IMR-90 (cell line): ENCODE measurements around the gene PNMA6E. TPM values are rescaled to one million over a fixed set of nuclear protein-coding genes. Genes with fewer than 3 reads are reported as not detected.

ENCODE experiments used
- ATAC-seq: fragments of 200-7000 bp; cut with Tn5 transposase; 2 replicates; pipeline ENCODE4 v1.9.1; 2020; ENCODE audit warnings: low read depth, mild to moderate bottlenecking, moderate library complexity
- BruUV-seq: library from RNA; stranded (reverse); fragments of 400-500 nt; replicated peaks from 2 replicates; lab custom pipeline; 2021; lab: Mats Ljungman, UMichigan
- CTCF ChIA-PET: fragments of 300-600 bp; formaldehyde crosslinking; extraction: SDS; loops from one replicate; lab custom pipeline; 2021; ENCODE audit warnings: antibody characterized with exemption; lab: Yijun Ruan, JAX
- POLR2A ChIA-PET: fragments of 300-600 bp; sonication (Branson Sonifier 250); formaldehyde crosslinking; loops from one replicate; lab custom pipeline; 2022; ENCODE audit warnings: antibody characterized with exemption; ENCODE audit not compliant: unreplicated experiment; lab: Charles Lee
- DNase-seq: peaks from one replicate; pipeline ENCODE4 v3.0.0; 2013
- H2AFZ ChIP-seq: replicated peaks from 2 replicates; pipeline ENCODE3; 2013; ENCODE audit warnings: low read length, mild to moderate bottlenecking; ENCODE audit not compliant: poor library complexity
- H2AK5ac ChIP-seq: 2 replicates; pipeline ENCODE4 v1.6.1; 2013; ENCODE audit warnings: low read depth, low read length, inconsistent platforms
- H2AK9ac ChIP-seq: replicated peaks from 2 replicates; pipeline ENCODE3; 2013; ENCODE audit warnings: mild to moderate bottlenecking, low read depth, low read length, moderate library complexity; ENCODE audit not compliant: poor library complexity
- H2BK120ac ChIP-seq: 2 replicates; pipeline ENCODE4 v1.6.1; 2013; ENCODE audit warnings: low read depth, low read length, inconsistent platforms
- H2BK15ac ChIP-seq: 3 replicates; pipeline ENCODE4 v1.6.1; 2013; ENCODE audit warnings: low read depth, low read length, inconsistent platforms
- H2BK20ac ChIP-seq: 2 replicates; pipeline ENCODE4 v1.6.1; 2013; ENCODE audit warnings: low read depth, mild to moderate bottlenecking, inconsistent platforms, low read length, moderate library complexity
- H2BK5ac ChIP-seq: 2 replicates; pipeline ENCODE4 v1.6.1; 2013; ENCODE audit warnings: mild to moderate bottlenecking, low read depth, low read length, inconsistent platforms; ENCODE audit not compliant: poor library complexity, severe bottlenecking
- H3K14ac ChIP-seq: replicated peaks from 2 replicates; pipeline ENCODE4 v1.6.1; 2013; ENCODE audit warnings: low read depth, low read length, inconsistent platforms
- H3K18ac ChIP-seq: 2 replicates; pipeline ENCODE4 v1.6.1; 2013; ENCODE audit warnings: low read depth, low read length, control low read depth
- H3K23ac ChIP-seq: 2 replicates; pipeline ENCODE4 v1.6.1; 2013; ENCODE audit warnings: low read depth, low read length, inconsistent platforms
- H3K27ac ChIP-seq: 2 replicates; pipeline ENCODE4 v1.5.1; 2013; ENCODE audit warnings: mild to moderate bottlenecking, control low read depth, low read length; ENCODE audit not compliant: insufficient read depth
- H3K27me3 ChIP-seq: 2 replicates; pipeline ENCODE4 v1.6.1; 2013; ENCODE audit warnings: low read length; ENCODE audit not compliant: control insufficient read depth, insufficient read depth
- H3K36me3 ChIP-seq: 2 replicates; pipeline ENCODE4 v1.6.1; 2013; ENCODE audit warnings: low read length, mixed read lengths; ENCODE audit not compliant: control insufficient read depth, insufficient read depth
- H3K4ac ChIP-seq: 2 replicates; pipeline ENCODE4 v1.6.1; 2013; ENCODE audit warnings: low read depth, low read length, inconsistent platforms
- H3K4me1 ChIP-seq: 2 replicates; pipeline ENCODE4 v1.6.1; 2013; ENCODE audit warnings: low read length, mixed read lengths; ENCODE audit not compliant: control insufficient read depth, insufficient read depth
- H3K4me2 ChIP-seq: 2 replicates; pipeline ENCODE4 v1.6.1; 2013; ENCODE audit warnings: low read depth, mild to moderate bottlenecking, control low read depth, low read length, moderate library complexity
- H3K4me3 ChIP-seq: 2 replicates; pipeline ENCODE4 v1.5.1; 2013; ENCODE audit warnings: low read depth, mild to moderate bottlenecking, control low read depth, low read length, moderate library complexity; ENCODE audit not compliant: insufficient read depth
- H3K56ac ChIP-seq: 2 replicates; pipeline ENCODE4 v1.6.1; 2013; ENCODE audit warnings: low read length, inconsistent platforms; ENCODE audit not compliant: insufficient read depth; ENCODE audit errors: extremely low read depth
- H3K79me1 ChIP-seq, 2 experiments: 2 replicates each; pipeline ENCODE4 v1.6.1; 2013; ENCODE audit warnings: low read length in 2 of 2, inconsistent platforms in 1 of 2, low read depth in 1 of 2
- H3K9ac ChIP-seq: 2 replicates; pipeline ENCODE4 v1.6.1; 2013; ENCODE audit warnings: low read depth, low read length, control low read depth
- H3K9me1 ChIP-seq: 2 replicates; pipeline ENCODE4 v1.6.1; 2013; ENCODE audit warnings: low read length, inconsistent platforms; ENCODE audit not compliant: insufficient read depth
- H3K9me3 ChIP-seq: 2 replicates; pipeline ENCODE4 v1.6.1; 2013; ENCODE audit warnings: low read length; ENCODE audit not compliant: control insufficient read depth, insufficient read depth
- H4K20me1 ChIP-seq: 2 replicates; pipeline ENCODE4 v1.6.1; 2013; ENCODE audit warnings: low read length, inconsistent platforms; ENCODE audit not compliant: insufficient read depth
- H4K5ac ChIP-seq: 2 replicates; pipeline ENCODE4 v1.6.1; 2013; ENCODE audit warnings: mild to moderate bottlenecking, low read depth, low read length, control low read depth
- H4K8ac ChIP-seq, 2 experiments: 2 replicates each; pipeline ENCODE4 v1.6.1; 2013; ENCODE audit warnings: low read depth in 2 of 2, low read length in 2 of 2, control low read depth in 1 of 2, inconsistent platforms in 1 of 2
- H4K91ac ChIP-seq: 2 replicates; pipeline ENCODE4 v1.6.1; 2013; ENCODE audit warnings: low read depth, low read length, inconsistent platforms; ENCODE audit not compliant: insufficient read depth
- BHLHE40 ChIP-seq: fragments of 150-350 bp; IDR thresholded peaks from 2 replicates; pipeline ENCODE4 v1.6.1; 2016; ENCODE audit warnings: mild to moderate bottlenecking, low read depth, low read length
- ELK1 ChIP-seq: fragments of 150-350 bp; IDR thresholded peaks from 2 replicates; pipeline ENCODE4 v1.6.1; 2016; ENCODE audit warnings: low read depth, mild to moderate bottlenecking, low read length, moderate library complexity, borderline replicate concordance
- MAFK ChIP-seq: IDR thresholded peaks from 2 replicates; pipeline ENCODE4 v1.6.1; 2012; ENCODE audit warnings: low read depth, low read length, improper control_type of control experiment
- POLR2A ChIP-seq: IDR thresholded peaks from 2 replicates; pipeline ENCODE4 v1.6.1; 2012; ENCODE audit warnings: mild to moderate bottlenecking, low read depth, low read length
- RAD21 ChIP-seq: IDR thresholded peaks from 2 replicates; pipeline ENCODE4 v1.6.1; 2012; ENCODE audit warnings: low read length, improper control_type of control experiment
- RCOR1 ChIP-seq: IDR thresholded peaks from 2 replicates; pipeline ENCODE4 v1.6.1; 2012; ENCODE audit warnings: mild to moderate bottlenecking, low read length, improper control_type of control experiment; ENCODE audit not compliant: insufficient replicate concordance
- SMC3 ChIP-seq: fragments of 150-350 bp; IDR thresholded peaks from 2 replicates; pipeline ENCODE4 v1.6.1; 2016; ENCODE audit warnings: low read depth, mild to moderate bottlenecking, antibody characterized with exemption, low read length, moderate library complexity
- WGBS, 2 experiments: methylation state at CpG; one replicate each; pipeline versions ENCODE4 v1.1.5 to v1.1.7; 2013; ENCODE audit warnings: missing lambda C conversion rate in 2 of 2; ENCODE audit not compliant: insufficient read length in 1 of 2; ENCODE audit errors: extremely low coverage in 2 of 2; 5-methylcytosine and 5-hydroxymethylcytosine counted together
- dilution Hi-C: fragments of 300-500 bp; cut with HindIII; formaldehyde crosslinking; loops from one replicate; pipeline ENCODE4 v1.14.3; 2018; ENCODE audit warnings: low sequenced_read_pairs; ENCODE audit not compliant: unreplicated experiment
- in situ Hi-C: fragments of 300-500 bp; cut with MboI; formaldehyde crosslinking; loops from 3 replicates; pipeline ENCODE4 v1.14.3; 2019; ENCODE audit warnings: low sequenced_read_pairs, inconsistent platforms, mixed read lengths
- intact Hi-C: fragments of 100-400 bp; cut with micrococcal nuclease; formaldehyde crosslinking; loops from 2 replicates; pipeline ENCODE4 v1.10.0; 2022
- polyA plus RNA-seq, 3 experiments: library from polyadenylated mRNA; depleted of rRNA; stranded (reverse); fragments of >200 nt; gene quantifications; 2 replicates each; pipeline ENCODE4 v1.2.3, GENCODE V29; 2012; ENCODE audit warnings: low replicate concordance in 1 of 3
- total RNA-seq: library from RNA; depleted of rRNA; stranded (reverse); fragments of >200 nt; gene quantifications from 2 replicates; pipeline ENCODE4 v1.2.3, GENCODE V29; 2012
- TF ChIP-seq, protein P1 (sequence below): fragments of 150-350 bp; IDR thresholded peaks from 2 replicates; pipeline ENCODE4 v1.6.1; 2017; ENCODE audit warnings: mild to moderate bottlenecking, antibody characterized with exemption, low read length, low read depth

PNMA6E gene
- total and polyA plus RNA-seq, 2 of the 4 experiments (the other 2 are of a cell fraction), result not detected

GRCh38 chrX:153366878-153367538, 34.1 kb downstream of the PNMA6E start:
- in situ Hi-C loops (no loop called here), dilution Hi-C loops (no loop called here), intact Hi-C loops (no loop called here)
- ChIA-PET POLR2A (no interaction called here), CTCF (interaction anchor here (0.6 kb wide), 1 partner anchor 368 kb away, joined by 3 read pairs; no protein-coding TSS in a partner anchor)
- no peak overlapping the region for H4K8ac ChIP-seq
- no peak overlapping the region for H3K27ac ChIP-seq
- H3K9me1 ChIP-seq, result no peaks in the 10 kb centered on the region
- H3K56ac ChIP-seq, result no peak overlapping the region
- H3K14ac ChIP-seq, result no peak overlapping the region
- no peaks in the 10 kb centered on the region for H3K36me3 ChIP-seq
- H4K20me1 ChIP-seq, result no peaks in the 10 kb centered on the region
- H3K79me1 ChIP-seq, result no peaks in the 10 kb centered on the region
- H3K9me3 ChIP-seq, result no peaks in the 10 kb centered on the region
- no CpG with 5 or more reads among the region's 5 CpGs for WGBS, 2 experiments
- H3K4ac ChIP-seq, result no peak overlapping the region
- H4K5ac ChIP-seq, result no peak overlapping the region
- H3K4me2 ChIP-seq, result no peak overlapping the region
- H3K23ac ChIP-seq, result no peak overlapping the region
- no peak overlapping the region for H2BK5ac ChIP-seq
- H3K4me1 ChIP-seq, result no peaks in the 10 kb centered on the region
- H2AK5ac ChIP-seq, result no peak overlapping the region
- no peak overlapping the region for H3K4me3 ChIP-seq
- H2BK120ac ChIP-seq, result no peak overlapping the region
- no peak overlapping the region for H2BK15ac ChIP-seq
- no peak for ATAC-seq
- no peak overlapping the region for H2AFZ ChIP-seq
- H4K91ac ChIP-seq, result no peak overlapping the region
- H2BK20ac ChIP-seq, result no peak overlapping the region
- no TSS peak for BruUV-seq
- H3K27me3 ChIP-seq, result peaks cover 1% of the 10 kb centered on the region; the same call in 1 of the 2 replicates
- DNase-seq, result no peak
- no peak overlapping the region for H2AK9ac ChIP-seq
- no peak overlapping the region for H3K9ac ChIP-seq
- no peak overlapping the region for H3K18ac ChIP-seq
- TF ChIP-seq BHLHE40 (no peak), RAD21 (no peak), POLR2A (no peak), MAFK (no peak), RCOR1 (no peak), ELK1 (no peak), SMC3 (no peak)
- TF ChIP-seq, protein P1, sequence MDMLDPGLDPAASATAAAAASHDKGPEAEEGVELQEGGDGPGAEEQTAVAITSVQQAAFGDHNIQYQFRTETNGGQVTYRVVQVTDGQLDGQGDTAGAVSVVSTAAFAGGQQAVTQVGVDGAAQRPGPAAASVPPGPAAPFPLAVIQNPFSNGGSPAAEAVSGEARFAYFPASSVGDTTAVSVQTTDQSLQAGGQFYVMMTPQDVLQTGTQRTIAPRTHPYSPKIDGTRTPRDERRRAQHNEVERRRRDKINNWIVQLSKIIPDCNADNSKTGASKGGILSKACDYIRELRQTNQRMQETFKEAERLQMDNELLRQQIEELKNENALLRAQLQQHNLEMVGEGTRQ, result no peak
